NCI-H774 (cell line): Measurements from ENCODE around the gene COLEC12.

ENCODE experiments used
- DNase-seq: peaks from one replicate; lab custom pipeline; 2025; lab: John Stamatoyannopoulos, UW

Gene COLEC12

DNA sequence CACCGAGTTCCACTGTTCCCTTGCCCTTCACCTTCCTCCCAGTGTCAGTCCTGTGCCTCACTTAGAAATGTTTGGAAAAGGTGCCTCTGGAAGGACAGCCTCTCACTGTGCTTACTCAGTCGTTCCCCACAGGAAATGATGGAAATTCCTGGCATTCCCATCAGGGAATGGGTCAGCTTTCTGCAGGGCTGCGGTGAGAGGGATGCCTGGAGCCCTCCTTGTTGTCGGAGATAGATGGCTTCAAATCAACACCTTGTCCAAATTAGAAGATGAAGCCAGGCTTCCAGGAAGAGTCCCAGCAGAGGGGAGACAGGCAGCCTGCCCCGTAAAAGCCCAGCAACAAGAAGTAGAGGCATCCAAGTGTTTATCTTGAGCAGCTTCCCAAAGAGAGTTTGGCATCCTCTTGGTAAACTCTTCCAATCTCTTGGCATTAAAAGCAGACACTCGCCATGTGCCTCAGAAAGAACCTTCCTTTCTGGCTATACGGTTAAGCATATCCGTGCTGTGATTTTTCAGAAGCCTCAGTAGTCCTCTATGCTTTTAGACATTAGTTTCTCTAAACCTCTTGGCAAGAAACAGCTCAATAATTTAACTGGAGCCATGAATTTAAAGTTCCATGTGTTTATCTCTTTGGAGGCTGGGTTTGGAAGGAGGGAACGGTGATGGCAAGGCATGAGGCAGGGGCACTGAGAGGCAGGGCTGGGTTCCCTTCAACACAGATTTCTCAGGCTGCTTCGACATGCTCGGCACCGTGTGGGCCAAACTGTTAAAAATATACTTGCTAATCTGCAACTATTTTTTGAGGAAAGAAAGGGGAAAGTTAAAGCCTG, 25.1 kb downstream of the COLEC12 start:
- no peak for DNase-seq

GRCh38 chr18:474416-474815, 26.1 kb downstream of the COLEC12 start:
- DNase-seq, result no peak

DNA sequence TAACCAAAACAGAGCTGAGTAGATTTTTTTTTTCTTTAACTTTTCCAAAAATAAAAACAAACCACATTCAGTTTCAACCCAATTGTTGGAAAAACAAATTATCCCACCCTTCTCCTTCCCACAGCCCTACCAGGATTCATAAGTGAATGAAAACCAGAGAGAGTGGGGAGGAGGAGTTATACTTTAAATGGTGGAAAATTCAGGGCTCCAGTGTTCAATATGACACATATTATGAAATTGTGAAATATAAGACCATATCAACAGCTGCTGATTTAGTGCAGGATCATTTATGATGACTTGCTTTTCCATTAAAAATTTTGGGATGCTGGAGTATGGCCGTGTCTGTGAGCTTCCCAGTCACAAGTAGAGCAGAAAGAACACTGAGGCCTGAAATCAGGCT, 26.7 kb downstream of the COLEC12 start:
- no peak for DNase-seq

DNA sequence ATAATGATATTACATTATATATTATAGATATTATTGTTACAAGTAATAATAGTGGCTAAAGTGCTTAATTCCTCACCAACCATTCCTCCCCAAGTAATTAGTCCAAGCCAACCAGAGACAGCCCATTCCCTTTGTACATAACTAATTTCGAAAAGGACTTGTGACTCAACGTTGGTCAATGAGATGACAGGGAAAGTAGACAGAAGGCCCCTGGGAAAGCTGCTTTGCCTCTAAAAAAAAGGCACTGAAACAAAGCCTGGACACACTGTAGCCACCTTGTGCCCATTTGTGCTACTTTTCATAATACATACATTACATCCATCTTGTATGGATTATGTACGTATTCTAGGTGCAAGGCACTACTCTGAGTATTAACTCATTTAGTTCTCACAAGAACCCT, 28.8 kb downstream of the COLEC12 start:
- DNase-seq, result no peak

DNA sequence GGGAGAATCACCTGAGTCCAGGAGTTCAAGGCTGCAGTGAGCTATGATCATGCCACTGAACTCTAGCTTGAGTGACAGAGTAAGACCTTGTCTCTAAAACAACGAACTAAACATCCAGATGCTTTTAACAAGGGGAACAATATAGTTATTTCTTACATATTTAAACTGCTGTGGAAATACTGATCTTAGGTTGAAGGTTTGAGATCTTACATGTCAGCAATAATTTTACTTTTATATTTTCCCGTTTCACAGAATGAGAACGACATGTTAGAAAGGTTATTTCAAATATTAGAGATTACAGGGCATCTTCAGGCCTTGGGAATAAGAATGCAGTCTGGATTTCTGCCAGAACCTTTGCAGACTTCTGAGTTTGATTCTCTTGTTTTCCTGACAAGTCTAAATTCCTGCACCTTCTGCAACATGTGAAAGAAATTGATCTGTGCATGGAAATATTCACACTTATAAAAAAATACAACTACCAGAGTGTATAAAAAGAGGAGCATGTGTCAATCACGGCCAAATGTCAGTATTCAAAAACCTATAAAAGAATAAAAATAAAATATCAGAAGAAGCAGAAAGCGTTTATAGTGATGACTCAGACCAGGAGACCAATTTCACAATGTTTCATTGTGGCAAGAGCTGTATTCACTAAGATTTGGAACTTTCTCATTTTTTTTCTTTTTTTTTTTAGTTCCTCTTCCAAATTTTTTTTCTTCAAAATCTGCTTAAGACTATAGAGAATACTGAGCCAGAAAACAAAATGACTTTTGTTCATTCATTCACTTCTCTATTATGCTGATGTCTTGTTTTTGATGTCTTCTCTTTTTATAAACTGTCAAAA, 29.6 kb downstream of the COLEC12 start:
- no peak for DNase-seq

DNA sequence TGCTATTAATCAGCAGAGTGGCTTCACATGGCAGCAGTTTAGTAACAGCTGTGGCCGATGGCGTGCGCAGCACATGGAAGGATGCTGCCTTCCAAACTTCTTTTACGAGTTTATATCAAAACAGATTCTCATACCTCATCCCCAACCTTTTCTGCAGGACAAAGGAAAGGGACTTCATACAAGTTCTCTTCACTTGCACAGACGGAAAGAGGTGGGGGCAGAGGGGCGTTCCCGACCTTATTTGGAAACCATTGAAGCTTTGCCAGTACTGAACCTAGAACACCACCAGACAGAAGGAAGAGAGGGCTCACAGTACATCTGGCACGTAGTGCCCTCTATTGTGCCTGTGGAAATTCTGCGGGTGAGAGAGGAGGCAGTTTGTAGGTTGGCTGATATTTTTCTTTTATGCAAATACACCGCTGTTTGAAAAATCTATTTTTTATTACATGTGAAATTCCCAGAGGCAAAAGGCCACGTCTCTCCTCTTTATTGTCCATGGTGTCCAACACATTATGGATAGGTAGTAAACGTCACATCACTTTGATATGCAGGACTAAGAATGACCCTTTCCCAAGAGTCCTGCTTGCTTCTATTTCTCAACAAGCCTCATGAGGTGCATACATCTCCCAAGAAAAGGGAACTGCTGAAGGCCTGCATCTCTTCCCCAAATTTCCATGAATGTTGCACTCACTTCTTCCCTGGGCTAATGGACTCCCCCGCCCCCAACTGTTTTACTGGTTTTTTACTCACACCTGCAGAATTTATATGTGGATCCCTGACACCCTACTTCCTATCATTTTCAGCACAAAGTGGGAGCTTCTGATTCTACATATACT, 31.3 kb downstream of the COLEC12 start:
- DNase-seq, result no peak

GRCh38 chr18:463827-464541, 36.5 kb downstream of the COLEC12 start:
- DNase-seq, result no peak

DNA sequence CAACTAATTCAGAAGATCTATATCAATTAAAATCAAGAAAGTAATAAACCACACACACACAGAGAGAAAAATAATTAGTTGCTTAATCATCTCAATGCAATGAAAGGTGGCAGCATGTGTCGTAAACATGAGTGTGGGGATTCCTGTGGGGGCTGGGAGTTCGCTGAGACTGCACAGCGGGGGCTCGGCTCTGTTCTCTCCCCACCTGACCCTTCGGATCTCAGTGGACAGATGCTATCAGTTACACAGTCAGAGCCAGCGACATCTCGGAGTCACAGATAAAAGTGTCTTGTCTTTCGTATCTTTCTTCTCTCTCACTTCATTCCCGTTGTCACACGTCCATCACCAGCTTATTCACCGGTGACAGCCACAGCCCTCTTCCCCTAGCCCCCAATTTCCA, 37.1 kb downstream of the COLEC12 start:
- DNase-seq, result no peak

DNA sequence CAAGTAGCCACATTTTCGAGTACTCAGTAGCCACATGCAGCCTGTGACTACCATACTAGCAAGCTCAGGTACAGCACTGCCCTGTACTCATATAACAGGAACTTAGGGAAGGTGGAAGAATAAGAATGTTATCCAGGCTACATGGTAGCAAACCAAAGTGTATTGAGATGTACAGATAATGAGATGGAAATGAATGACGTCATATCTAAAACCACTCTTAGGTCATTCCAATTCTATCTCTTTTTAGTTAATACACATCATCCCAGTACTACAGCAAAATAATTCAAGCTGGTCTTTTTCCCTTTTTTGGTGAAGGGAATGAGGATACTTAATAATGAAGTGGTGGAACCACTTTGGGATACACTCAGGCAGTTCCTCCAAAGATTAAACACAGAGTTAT, 38.7 kb downstream of the COLEC12 start:
- no peak for DNase-seq

GRCh38 chr18:460791-461190, 39.7 kb downstream of the COLEC12 start:
- DNase-seq, result no peak

DNA sequence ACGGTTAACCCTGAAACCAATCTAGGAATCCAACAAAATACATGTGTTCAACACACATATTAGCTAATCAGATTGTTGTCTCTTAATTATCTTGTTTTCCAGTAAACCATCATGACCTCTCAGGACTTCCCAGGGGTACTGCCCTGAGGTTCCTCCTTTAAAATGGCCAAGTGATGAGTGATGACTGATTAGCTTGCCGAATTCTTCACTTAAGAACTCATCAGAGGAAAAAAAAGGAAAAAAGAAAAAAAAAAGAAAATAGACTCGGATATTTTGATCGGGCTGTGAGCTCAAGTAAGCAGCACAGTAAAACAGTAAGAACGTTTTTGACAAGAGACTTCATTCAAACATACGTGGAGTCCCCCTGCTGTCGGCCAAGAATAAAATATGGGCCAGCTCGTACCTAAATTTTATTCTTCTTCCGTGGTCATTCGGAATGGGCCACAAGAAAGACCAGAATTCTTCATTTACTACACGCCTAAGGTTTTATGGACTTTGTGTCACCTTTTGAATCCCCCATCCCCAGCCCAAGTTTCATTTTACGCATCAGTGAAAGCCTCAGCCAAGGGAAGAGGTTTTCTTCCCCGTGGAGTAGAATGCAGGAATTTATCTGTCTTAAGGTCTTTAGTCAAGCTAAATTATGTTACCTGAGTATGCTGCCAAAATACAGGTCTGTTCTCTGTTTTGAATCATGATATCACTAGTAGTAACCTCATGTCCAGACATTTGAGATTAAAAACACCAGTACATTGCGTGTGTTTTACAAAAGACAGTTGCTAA, 40.5 kb downstream of the COLEC12 start:
- no peak for DNase-seq

GRCh38 chr18:457521-458412, 42.7 kb downstream of the COLEC12 start:
- DNase-seq, result no peak

DNA sequence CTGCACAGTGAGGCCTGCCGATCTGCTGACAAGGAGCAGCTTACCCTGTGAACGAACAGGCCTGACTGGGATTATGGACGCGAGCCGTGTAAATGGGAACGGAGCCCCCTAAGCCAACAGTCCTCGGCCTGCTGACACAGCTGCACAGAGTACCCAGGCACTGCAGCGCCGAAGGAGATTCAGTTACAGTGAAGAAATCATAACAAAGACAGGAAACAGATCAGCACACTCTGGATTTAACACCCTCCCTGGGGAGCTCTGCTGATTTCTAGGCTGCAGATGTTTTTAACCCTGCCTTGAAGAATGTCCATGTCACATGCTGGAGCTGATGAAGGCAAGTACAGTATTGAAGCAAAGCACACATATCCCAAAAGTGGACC, 43.4 kb downstream of the COLEC12 start:
- DNase-seq, result no peak

DNA sequence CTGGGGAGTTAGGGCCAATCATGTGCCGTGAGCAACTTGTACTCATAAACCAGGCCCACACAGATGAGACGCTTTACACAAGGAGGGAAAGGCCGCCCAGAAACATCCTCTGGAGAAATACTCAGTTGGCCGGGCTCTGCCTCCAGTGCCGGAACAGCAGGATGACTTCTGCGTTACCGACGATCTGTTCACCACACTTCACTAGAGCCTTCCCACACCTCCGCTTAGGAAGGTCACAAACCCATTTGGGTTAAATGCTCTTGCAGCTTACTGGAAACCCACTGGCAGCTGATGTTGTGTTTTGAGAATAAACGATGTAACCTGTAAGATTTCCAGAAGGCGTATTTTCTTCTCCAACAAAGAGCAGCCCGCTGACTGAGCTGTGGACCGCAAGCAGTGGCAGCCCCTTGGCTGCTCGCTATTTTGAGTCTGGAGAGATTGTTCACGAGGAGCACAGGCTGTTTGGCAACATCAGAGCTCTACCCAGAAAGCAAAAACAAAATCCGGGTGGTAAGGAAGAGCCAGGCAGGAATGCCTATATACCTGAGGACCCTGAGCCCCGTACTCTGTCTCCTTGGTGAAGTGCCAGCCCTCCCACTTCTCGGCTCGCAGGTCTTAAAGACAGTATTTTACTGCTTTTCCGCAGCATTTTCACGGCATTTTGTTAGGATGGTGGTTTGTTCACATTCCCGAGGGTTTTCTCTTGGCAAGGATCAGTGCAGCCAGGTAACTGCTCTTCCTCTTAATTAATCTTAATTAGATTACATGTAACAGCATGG, 44.0 kb downstream of the COLEC12 start:
- no peak for DNase-seq

- no peak for DNase-seq
Observed at GRCh38 chr18:453400-453799, 47.1 kb downstream of the COLEC12 start.

GRCh38 chr18:452816-453215, 47.7 kb downstream of the COLEC12 start:
- DNase-seq, result no peak

- DNase-seq, result peak; percentile 30
Observed at GRCh38 chr18:449374-449773, 51.1 kb downstream of the COLEC12 start.

DNA sequence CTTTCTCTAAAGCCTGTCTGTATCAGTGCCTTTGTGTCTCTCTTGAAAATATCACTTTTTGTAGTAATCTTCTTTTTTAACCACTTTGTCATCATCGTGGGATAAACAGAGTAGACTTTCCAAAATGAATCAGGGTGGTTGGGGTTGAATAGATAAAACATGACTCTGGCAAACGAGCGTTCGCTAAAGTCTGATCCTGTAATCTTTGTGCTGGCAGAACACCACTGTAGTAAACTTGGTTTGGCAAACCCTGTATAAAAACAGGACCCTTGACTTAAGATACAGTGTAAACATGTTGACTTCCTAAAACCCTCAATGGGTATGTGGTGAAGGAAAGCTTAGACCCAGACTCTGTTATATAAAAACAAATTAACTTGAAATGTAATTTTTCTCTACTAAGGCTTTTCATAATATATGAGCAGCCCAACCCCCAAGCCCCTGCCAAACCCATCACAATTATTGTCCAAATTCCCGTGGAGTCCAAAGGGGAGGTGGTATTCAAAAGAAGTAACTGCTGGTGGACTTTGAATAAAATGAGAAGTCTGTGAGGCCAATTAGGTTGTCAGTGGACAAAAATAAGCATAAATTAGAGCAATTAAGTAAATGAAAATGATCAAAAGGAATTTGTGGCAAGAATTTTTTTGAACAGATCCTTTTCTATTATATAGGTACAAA, 52.2 kb downstream of the COLEC12 start:
- no peak for DNase-seq
